ENCODE results near the gene ARHGEF37. TPM values are rescaled to one million over a fixed set of nuclear protein-coding genes. Genes with fewer than 3 reads are reported as not detected.
A peak's percentile ranks its signal among the peaks of the same experiment; 100 is the strongest.
"Not testable (repeated sequence)": the region's sequence is repeated elsewhere in the genome, so short reads cannot be mapped to it uniquely, and the experiment has no call there.

ARHGEF37 gene, protein sequence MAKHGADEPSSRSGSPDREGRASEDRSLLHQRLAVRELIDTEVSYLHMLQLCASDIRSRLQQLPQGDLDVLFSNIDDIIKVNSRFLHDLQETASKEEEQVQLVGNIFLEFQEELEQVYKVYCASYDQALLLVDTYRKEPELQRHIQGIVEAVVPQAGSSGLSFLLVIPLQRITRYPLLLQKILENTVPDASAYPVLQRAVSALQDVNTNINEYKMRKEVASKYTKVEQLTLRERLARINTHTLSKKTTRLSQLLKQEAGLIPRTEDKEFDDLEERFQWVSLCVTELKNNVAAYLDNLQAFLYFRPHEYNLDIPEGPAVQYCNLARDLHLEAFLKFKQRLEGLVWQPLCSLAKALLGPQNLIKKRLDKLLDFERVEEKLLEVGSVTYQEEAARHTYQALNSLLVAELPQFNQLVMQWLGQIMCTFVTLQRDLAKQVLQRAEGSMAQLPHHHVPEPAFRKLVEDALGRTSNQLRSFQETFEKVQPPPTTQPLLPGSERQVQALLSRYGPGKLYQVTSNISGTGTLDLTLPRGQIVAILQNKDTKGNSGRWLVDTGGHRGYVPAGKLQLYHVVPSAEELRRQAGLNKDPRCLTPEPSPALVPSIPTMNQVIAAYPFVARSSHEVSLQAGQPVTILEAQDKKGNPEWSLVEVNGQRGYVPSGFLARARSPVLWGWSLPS
- total RNA-seq = 13.5 TPM
- long read RNA-seq, full-length matches to known transcripts = 9 of 19 reads
- long read RNA-seq, partial matches to known transcripts = 6 of 19 reads
- long read RNA-seq, other reads (novel, unspliced or antisense) = 4 of 19 reads

- ATAC-seq (peak; percentile 88 to 89), DNase-seq (peak; percentile 87)
- intact Hi-C loops (cut with DNase I) = no loop called here
- no peaks in the 10 kb centered on the region for H3K9me3 ChIP-seq
- H3K4me3 ChIP-seq = peak within 1 kb of the TSS; percentile 62
- no peaks in the 10 kb centered on the region for H3K27me3 ChIP-seq (ENCODE audit: low read depth)
- TF ChIP-seq CTCF (IDR thresholded peaks at IDR 0.05) = no peak
- H3K4me1 ChIP-seq = peaks cover 39% of the 10 kb centered on the region
- H3K36me3 ChIP-seq = no peaks in the 10 kb centered on the region
- H3K27ac ChIP-seq = peak within 1 kb of the TSS; percentile 87
Observed at GRCh38 chr5:149581192-149581861, at the start of gene ARHGEF37. TSS of gene ARHGEF37 (plus strand) at chr5:149581498. CDS start at chr5:149597770, 16,272 bp downstream.

- Histone ChIP-seq H3K36me3 (peaks cover 21% of the 10 kb centered on the region), H3K27me3 (ENCODE audit: low read depth) (no peaks in the 10 kb centered on the region), H3K4me1 (peaks cover 84% of the 10 kb centered on the region), H3K9me3 (no peaks in the 10 kb centered on the region), H3K4me3 (no peak overlapping the region), H3K27ac (no peak overlapping the region)
- intact Hi-C loops (cut with DNase I) = no loop called here
- DNase-seq (no peak), ATAC-seq (peak in 1 of 2 donors; percentile 15)
- no peak for TF ChIP-seq CTCF (IDR thresholded peaks at IDR 0.05)
Observed at GRCh38 chr5:149532413-149532812, 48.9 kb upstream of the ARHGEF37 start.

DNA sequence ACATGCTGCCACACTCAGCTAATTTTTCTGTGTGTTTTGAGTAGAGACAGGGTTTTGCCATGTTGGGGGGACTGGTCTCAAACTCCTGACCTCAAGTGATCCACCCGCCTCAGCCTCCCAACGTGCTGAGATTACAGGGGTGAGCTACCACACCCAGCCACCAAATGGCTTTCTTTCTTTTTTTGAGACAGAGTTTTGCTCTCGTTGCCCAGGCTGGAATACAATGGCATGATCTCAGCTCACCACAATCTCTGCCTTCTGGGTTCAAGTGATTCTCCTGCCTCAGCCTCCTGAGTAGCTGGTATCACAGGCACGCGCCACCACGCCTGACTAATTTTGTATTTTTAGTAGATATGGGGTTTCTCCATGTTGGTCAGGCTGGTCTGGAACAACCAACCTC, 45.5 kb upstream of the ARHGEF37 start:
- not testable (repeated sequence) for H3K27ac ChIP-seq
- H3K4me1 ChIP-seq = peaks cover 81% of the 10 kb centered on the region

GRCh38 chr5:149537374-149537975, 43.8 kb upstream of the ARHGEF37 start:
- Histone ChIP-seq H3K4me3 (no peak overlapping the region), H3K27me3 (ENCODE audit: low read depth) (no peaks in the 10 kb centered on the region), H3K4me1 (peaks cover 86% of the 10 kb centered on the region), H3K27ac (no peak overlapping the region), H3K9me3 (no peaks in the 10 kb centered on the region), H3K36me3 (peaks cover 33% of the 10 kb centered on the region)
- no peak for DNase-seq
- no peak for TF ChIP-seq CTCF (IDR thresholded peaks at IDR 0.05)
- intact Hi-C loops (cut with DNase I) = no loop called here
- ATAC-seq = no peak

More for the DNA sequence above, 45.5 kb upstream of the ARHGEF37 start:
- intact Hi-C loops (cut with DNase I); ATAC-seq; H3K4me3 ChIP-seq; H3K27me3 ChIP-seq (ENCODE audit: low read depth); H3K9me3 ChIP-seq; DNase-seq: not testable (repeated sequence)
- H3K36me3 ChIP-seq = peaks cover 32% of the 10 kb centered on the region

DNA sequence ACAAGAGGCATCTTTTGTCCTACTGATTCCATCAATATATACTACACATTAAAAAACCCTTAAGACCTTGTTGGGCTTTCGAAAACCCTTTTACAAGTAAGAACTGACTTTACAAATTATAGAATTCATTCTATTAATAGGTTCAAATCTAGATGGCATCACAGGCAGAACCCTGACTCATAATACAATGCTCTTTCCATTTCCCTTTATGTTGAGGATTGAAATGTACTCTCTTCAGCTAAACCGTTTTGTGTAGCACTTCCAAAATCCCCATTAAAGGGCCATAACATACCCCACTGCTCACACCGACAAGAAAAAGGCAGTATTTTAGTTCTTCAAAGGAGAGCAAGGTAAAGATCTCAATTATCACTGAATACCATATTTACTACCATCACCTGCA, 41.2 kb upstream of the ARHGEF37 start:
- Histone ChIP-seq H3K9me3 (no peaks in the 10 kb centered on the region), H3K4me1 (peaks cover 94% of the 10 kb centered on the region), H3K27me3 (ENCODE audit: low read depth) (no peaks in the 10 kb centered on the region), H3K36me3 (peaks cover 46% of the 10 kb centered on the region), H3K4me3 (no peak overlapping the region), H3K27ac (no peak overlapping the region)
- ATAC-seq (no peak), DNase-seq (no peak)
- intact Hi-C loops (cut with DNase I) = no loop called here
- TF ChIP-seq CTCF (IDR thresholded peaks at IDR 0.05) = no peak

All from lower lobe of right lung (tissue), 2 donors.